ENCODE results near the gene ACVR1C.

- TF ChIP-seq POLR2A (IDR thresholded peaks at IDR 0.05) (no peak), CTCF (IDR thresholded peaks at IDR 0.05) (no peak)
Measured at GRCh38 chr2:157526070-157526469, 102.6 kb downstream of the ACVR1C start.
